Smooth muscle cell (in vitro differentiated cells): ENCODE measurements around the gene PTK6. TPM values are rescaled to one million over a fixed set of nuclear protein-coding genes. Genes with fewer than 3 reads are reported as not detected.

Experiments
- DNase-seq: peaks from one replicate; lab custom pipeline; 2025; ENCODE audit not compliant: unreplicated experiment; lab: John Stamatoyannopoulos, UW
- H2AFZ ChIP-seq: fragments of 200-600 bp; sonication (generic); 2 replicates; pipeline ENCODE4 v1.6.0; 2016; ENCODE audit warnings: antibody characterized with exemption, low read depth, mild to moderate bottlenecking
- H3F3A ChIP-seq: fragments of 200-600 bp; sonication (generic); 2 replicates; pipeline ENCODE4 v1.6.0; 2017; ENCODE audit warnings: antibody characterized with exemption, low read depth
- H3K27ac ChIP-seq: fragments of 200-600 bp; sonication (generic); 2 replicates; pipeline ENCODE4 v1.5.1; 2016; ENCODE audit warnings: low read depth, mild to moderate bottlenecking
- H3K27me3 ChIP-seq: fragments of 200-600 bp; sonication (generic); 2 replicates; pipeline ENCODE4 v1.6.1; 2016; ENCODE audit warnings: low read depth, mild to moderate bottlenecking
- H3K36me3 ChIP-seq: fragments of 200-600 bp; sonication (generic); 2 replicates; pipeline ENCODE4 v1.5.1; 2016; ENCODE audit warnings: low read depth
- H3K4me1 ChIP-seq: fragments of 200-600 bp; sonication (generic); 2 replicates; pipeline ENCODE4 v1.5.1; 2016; ENCODE audit warnings: low read depth
- H3K4me2 ChIP-seq: fragments of 200-600 bp; sonication (generic); 2 replicates; pipeline ENCODE4 v1.6.0; 2016; ENCODE audit warnings: mild to moderate bottlenecking
- H3K4me3 ChIP-seq: fragments of 200-600 bp; sonication (generic); 2 replicates; pipeline ENCODE4 v1.5.1; 2016; ENCODE audit warnings: mild to moderate bottlenecking
- H3K79me2 ChIP-seq: fragments of 200-600 bp; sonication (generic); 2 replicates; pipeline ENCODE4 v1.6.0; 2016; ENCODE audit warnings: low read depth, mild to moderate bottlenecking
- H3K9ac ChIP-seq: fragments of 200-600 bp; sonication (generic); 2 replicates; pipeline ENCODE4 v1.6.0; 2016; ENCODE audit warnings: low read depth
- H3K9me3 ChIP-seq: fragments of 200-600 bp; sonication (generic); replicated peaks from 2 replicates; pipeline ENCODE4 v1.5.1; 2016; ENCODE audit warnings: low read depth
- H4K20me1 ChIP-seq: fragments of 200-600 bp; sonication (generic); 2 replicates; pipeline ENCODE4 v1.6.0; 2016; ENCODE audit warnings: low read depth
- WGBS: methylation state at CpG from one replicate; pipeline ENCODE4 v1.1.7; 2016; ENCODE audit warnings: low lambda C conversion rate; 5-methylcytosine and 5-hydroxymethylcytosine counted together
- polyA plus RNA-seq: library from polyadenylated mRNA; unstranded; fragments of >200 nt; fragmentation: Nextera tagmentation; extraction: Ambion mirVana; gene quantifications from 2 replicates; pipeline ENCODE4 v1.2.1, GENCODE V29; 2016
- total RNA-seq: library from RNA; depleted of rRNA; stranded (reverse); fragments of >200 nt; gene quantifications from 2 replicates; pipeline ENCODE4 v1.2.3, GENCODE V29; 2014
- TF ChIP-seq, protein P1 (sequence below): fragments of 200-600 bp; sonication (generic); IDR thresholded peaks from 2 replicates; pipeline ENCODE4 v1.5.1; 2017; ENCODE audit warnings: borderline replicate concordance, mild to moderate bottlenecking, antibody characterized with exemption; ENCODE audit not compliant: insufficient read depth, poor library complexity, severe bottlenecking

PTK6 gene
- total and polyA plus RNA-seq, 2 experiments from 2014 or later: 0.05 TPM; not detected in 1

DNA sequence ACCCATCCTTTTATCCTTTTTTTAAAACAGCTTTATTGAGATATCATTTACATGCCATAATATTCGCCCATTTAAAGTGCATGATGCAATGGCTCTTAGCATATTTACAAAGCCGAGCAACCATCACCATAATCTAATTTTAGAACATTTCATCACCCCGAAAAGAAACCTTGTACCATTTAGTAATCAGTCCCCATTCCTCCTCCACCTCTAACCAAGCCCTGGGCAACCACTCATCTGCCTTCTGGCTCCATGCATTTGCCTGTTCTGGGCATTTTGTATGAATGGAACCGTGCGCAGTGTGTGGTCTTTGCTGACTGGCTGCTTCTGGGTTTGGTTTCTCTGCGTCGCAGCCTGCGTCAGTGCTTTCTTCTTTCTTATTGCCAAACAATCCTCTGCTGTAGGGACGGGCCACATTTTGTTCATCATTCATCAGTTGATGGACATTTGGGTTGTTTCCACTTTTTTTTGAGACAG lies 28.1 kb downstream of the PTK6 start:
- TF ChIP-seq, protein P1, sequence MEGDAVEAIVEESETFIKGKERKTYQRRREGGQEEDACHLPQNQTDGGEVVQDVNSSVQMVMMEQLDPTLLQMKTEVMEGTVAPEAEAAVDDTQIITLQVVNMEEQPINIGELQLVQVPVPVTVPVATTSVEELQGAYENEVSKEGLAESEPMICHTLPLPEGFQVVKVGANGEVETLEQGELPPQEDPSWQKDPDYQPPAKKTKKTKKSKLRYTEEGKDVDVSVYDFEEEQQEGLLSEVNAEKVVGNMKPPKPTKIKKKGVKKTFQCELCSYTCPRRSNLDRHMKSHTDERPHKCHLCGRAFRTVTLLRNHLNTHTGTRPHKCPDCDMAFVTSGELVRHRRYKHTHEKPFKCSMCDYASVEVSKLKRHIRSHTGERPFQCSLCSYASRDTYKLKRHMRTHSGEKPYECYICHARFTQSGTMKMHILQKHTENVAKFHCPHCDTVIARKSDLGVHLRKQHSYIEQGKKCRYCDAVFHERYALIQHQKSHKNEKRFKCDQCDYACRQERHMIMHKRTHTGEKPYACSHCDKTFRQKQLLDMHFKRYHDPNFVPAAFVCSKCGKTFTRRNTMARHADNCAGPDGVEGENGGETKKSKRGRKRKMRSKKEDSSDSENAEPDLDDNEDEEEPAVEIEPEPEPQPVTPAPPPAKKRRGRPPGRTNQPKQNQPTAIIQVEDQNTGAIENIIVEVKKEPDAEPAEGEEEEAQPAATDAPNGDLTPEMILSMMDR: no peak
- Histone ChIP-seq H3K27ac (no peak overlapping the region), H3K27me3 (no peaks in the 10 kb centered on the region), H3K79me2 (no peaks in the 10 kb centered on the region), H3K4me1 (no peaks in the 10 kb centered on the region), H3K9ac (no peak overlapping the region), H3K4me3 (no peak overlapping the region), H3K36me3 (no peaks in the 10 kb centered on the region), H2AFZ (no peak overlapping the region), H4K20me1 (no peaks in the 10 kb centered on the region), H3K4me2 (no peak overlapping the region), H3K9me3 (no peaks in the 10 kb centered on the region), H3F3A (no peaks in the 10 kb centered on the region)
- DNase-seq: no peak
- WGBS: 92% methylated on average over 9 of the region's 9 CpGs

DNA sequence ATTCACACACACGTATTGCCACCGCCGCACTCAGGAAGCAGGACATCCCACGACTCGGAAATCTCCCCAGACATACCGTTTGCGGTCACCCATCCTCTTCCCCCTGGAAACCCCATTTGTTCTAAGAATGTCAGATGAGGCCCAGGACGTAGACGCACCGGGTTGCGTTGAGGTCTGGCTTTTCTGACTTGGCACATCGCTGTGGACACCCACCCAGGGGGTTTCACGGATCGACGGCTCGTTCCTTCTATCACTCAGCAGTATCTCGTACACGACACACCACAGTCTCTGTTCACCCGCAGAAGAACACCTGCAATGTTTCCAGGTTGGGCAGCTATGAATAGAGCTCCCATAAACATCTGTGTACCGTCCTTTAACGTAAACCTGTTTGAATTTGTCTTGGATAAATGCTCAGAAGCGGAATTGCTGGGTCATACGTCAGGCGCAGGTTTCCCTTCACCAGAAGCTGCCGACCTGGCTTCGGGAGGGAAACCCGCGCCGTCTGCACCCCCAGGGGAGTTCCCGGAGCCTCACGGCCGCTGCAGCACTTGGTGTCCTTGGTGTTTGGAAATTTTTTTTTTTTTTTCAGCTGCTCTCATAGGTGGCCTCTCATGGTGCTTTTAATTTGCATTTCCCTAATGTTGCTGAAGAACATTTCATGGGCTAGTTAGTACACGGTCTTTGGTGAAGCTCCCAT lies 29.0 kb downstream of the PTK6 start:
- TF ChIP-seq, protein P1: no peak

GRCh38 chr20:63507083-63507743 lies 30.0 kb downstream of the PTK6 start:
- H4K20me1 ChIP-seq: no peaks in the 10 kb centered on the region
- H3K4me3 ChIP-seq: no peak overlapping the region
- no peak overlapping the region for H3K4me2 ChIP-seq
- H3K27ac ChIP-seq: no peak overlapping the region
- H3K36me3 ChIP-seq: no peaks in the 10 kb centered on the region
- DNase-seq: no peak
- H3K9ac ChIP-seq: no peak overlapping the region
- no peaks in the 10 kb centered on the region for H3K4me1 ChIP-seq
- H3K9me3 ChIP-seq: no peaks in the 10 kb centered on the region
- no peaks in the 10 kb centered on the region for H3K27me3 ChIP-seq
- TF ChIP-seq, protein P1: no peak
- no peaks in the 10 kb centered on the region for H3F3A ChIP-seq
- no peaks in the 10 kb centered on the region for H3K79me2 ChIP-seq
- WGBS: 93% methylated on average over 30 of the region's 30 CpGs
- no peak overlapping the region for H2AFZ ChIP-seq

More for the DNA sequence above, 29.0 kb downstream of the PTK6 start:
- H3K79me2 ChIP-seq: no peaks in the 10 kb centered on the region
- H3F3A ChIP-seq: no peaks in the 10 kb centered on the region
- H3K27ac ChIP-seq: no peak overlapping the region
- no peaks in the 10 kb centered on the region for H3K27me3 ChIP-seq
- no peaks in the 10 kb centered on the region for H3K4me1 ChIP-seq
- no peaks in the 10 kb centered on the region for H3K36me3 ChIP-seq
- H3K9ac ChIP-seq: no peak overlapping the region
- H3K4me2 ChIP-seq: no peak overlapping the region
- H3K9me3 ChIP-seq: no peaks in the 10 kb centered on the region
- H2AFZ ChIP-seq: no peak overlapping the region
- WGBS: 96% methylated on average over 33 of the region's 33 CpGs
- DNase-seq: no peak
- no peaks in the 10 kb centered on the region for H4K20me1 ChIP-seq
- no peak overlapping the region for H3K4me3 ChIP-seq
